HepG2 (cell line): ENCODE data around the gene LLGL2. TPM values are rescaled to one million over a fixed set of nuclear protein-coding genes. Genes with fewer than 3 reads are reported as not detected.
A peak's percentile ranks its signal among the peaks of the same experiment; 100 is the strongest.

Experiments
- HNF1B ChIP-seq: sonication (generic); formaldehyde crosslinking; IDR thresholded peaks from 2 replicates; pipeline ENCODE4 v1.5.1; 2020; ENCODE audit warnings: mild to moderate bottlenecking, moderate library complexity, missing genetic modification reagents
- HOXA9 ChIP-seq: sonication (generic); formaldehyde crosslinking; IDR thresholded peaks from 2 replicates; pipeline ENCODE4 v1.8.1; 2022; ENCODE audit warnings: missing genetic modification reagents, mild to moderate bottlenecking, moderate library complexity, borderline replicate concordance
- MAFF ChIP-seq: IDR thresholded peaks from 2 replicates; pipeline ENCODE4 v1.6.1; 2011; ENCODE audit warnings: low read depth, low read length, improper control_type of control experiment
- NFATC3 ChIP-seq: sonication (generic); formaldehyde crosslinking; IDR thresholded peaks from 2 replicates; pipeline ENCODE4 v1.5.1; 2020; ENCODE audit warnings: mild to moderate bottlenecking, missing genetic modification reagents
- PAF1 ChIP-seq: IDR thresholded peaks from 2 replicates; pipeline ENCODE4 v1.6.1; 2016; ENCODE audit warnings: missing genetic modification reagents, missing compliant biosample characterization
- RFXAP ChIP-seq: sonication (generic); formaldehyde crosslinking; IDR thresholded peaks from 2 replicates; pipeline ENCODE4 v1.4.0; 2020; ENCODE audit warnings: missing genetic modification reagents, borderline replicate concordance
- SUZ12 ChIP-seq: fragments of 150-350 bp; IDR thresholded peaks from 2 replicates; pipeline ENCODE4 v1.6.1; 2014; ENCODE audit warnings: low read depth, low read length
- ZBTB20 ChIP-seq: sonication (generic); formaldehyde crosslinking; IDR thresholded peaks from 2 replicates; pipeline ENCODE4 v1.8.1; 2023; ENCODE audit warnings: missing genetic modification reagents, low read depth, mild to moderate bottlenecking, borderline replicate concordance
- ZFP62 ChIP-seq: sonication (generic); formaldehyde crosslinking; IDR thresholded peaks from 2 replicates; pipeline ENCODE4 v1.4.0; 2020; ENCODE audit warnings: missing genetic modification reagents
- ZHX1 ChIP-seq: sonication (generic); formaldehyde crosslinking; IDR thresholded peaks from 2 replicates; pipeline ENCODE4 v1.8.1; 2022; ENCODE audit warnings: low read depth, mild to moderate bottlenecking, missing genetic modification reagents
- ZNF180 ChIP-seq: sonication (generic); formaldehyde crosslinking; IDR thresholded peaks from 2 replicates; pipeline ENCODE4 v1.4.0; 2020; ENCODE audit warnings: low read depth, missing genetic modification reagents, borderline replicate concordance
- ZNF205 ChIP-seq: IDR thresholded peaks from 2 replicates; pipeline ENCODE4 v1.6.1; 2018; ENCODE audit warnings: missing biosample characterization, missing genetic modification reagents
- ZNF296 ChIP-seq: sonication (generic); formaldehyde crosslinking; conservative IDR thresholded peaks from 2 replicates; pipeline ENCODE4 v1.5.0; 2020; ENCODE audit warnings: mild to moderate bottlenecking, missing genetic modification reagents
- ZNF354B ChIP-seq: sonication (generic); formaldehyde crosslinking; IDR thresholded peaks from 2 replicates; pipeline ENCODE4 v1.8.0; 2022; ENCODE audit warnings: mild to moderate bottlenecking, missing genetic modification reagents
- ZNF430 ChIP-seq: sonication (generic); formaldehyde crosslinking; IDR thresholded peaks from 2 replicates; pipeline ENCODE4 v1.9.0; 2021; ENCODE audit warnings: mild to moderate bottlenecking, missing genetic modification reagents
- ZNF510 ChIP-seq: sonication (generic); formaldehyde crosslinking; IDR thresholded peaks from 2 replicates; pipeline ENCODE4 v1.4.0; 2020; ENCODE audit warnings: low read depth, mild to moderate bottlenecking, missing genetic modification reagents
- ZNF556 ChIP-seq: sonication (generic); formaldehyde crosslinking; IDR thresholded peaks from 2 replicates; pipeline ENCODE4 v1.4.0; 2020; ENCODE audit warnings: mild to moderate bottlenecking, missing genetic modification reagents, borderline replicate concordance
- ZNF652 ChIP-seq: IDR thresholded peaks from 2 replicates; pipeline ENCODE4 v1.6.1; 2016; ENCODE audit warnings: low read depth, borderline replicate concordance
- ZNF790 ChIP-seq: sonication (generic); formaldehyde crosslinking; IDR thresholded peaks from 2 replicates; pipeline ENCODE4 v1.8.0; 2022; ENCODE audit warnings: missing genetic modification reagents, mild to moderate bottlenecking, borderline replicate concordance
- polyA plus RNA-seq, 8 experiments: library from polyadenylated mRNA; depleted of rRNA in 3 of 8; stranded (reverse) in 7 of 8; unstranded in 1 of 8; fragments of >200 nt; fragmentation: Illumina TruSeq in 4 of 8; extraction: Trizol in 4 of 8; gene quantifications; 2 replicates each; pipeline versions ENCODE4 v1.2.1 to v1.2.3, GENCODE V29; 2011 to 2016; ENCODE audit warnings: low read depth in 4 of 8, missing spikeins in 1 of 8, mixed read lengths in 1 of 8; ENCODE audit not compliant: insufficient read depth in 1 of 8
- total RNA-seq, 5 experiments: library from RNA; depleted of rRNA; stranded (reverse); fragments of >200 nt; fragmentation: Illumina TruSeq; extraction: Trizol; gene quantifications; 2 replicates each; pipeline ENCODE4 v1.2.3, GENCODE V29; 2016; ENCODE audit warnings: low read depth in 1 of 5
- TF ChIP-seq, protein P1 (sequence below): IDR thresholded peaks from 2 replicates; pipeline ENCODE4 v1.6.1; 2016; ENCODE audit warnings: missing biosample characterization, missing genetic modification reagents, low read depth
- TF ChIP-seq, protein P2 (sequence below): sonication (generic); formaldehyde crosslinking; IDR thresholded peaks from 2 replicates; pipeline ENCODE4 v1.4.0; 2020; ENCODE audit warnings: mild to moderate bottlenecking, missing genetic modification reagents
- TF ChIP-seq, protein P3 (sequence below): sonication (generic); formaldehyde crosslinking; IDR thresholded peaks from 2 replicates; pipeline ENCODE4 v1.4.0; 2020; ENCODE audit warnings: missing genetic modification reagents

Gene LLGL2
- total and polyA plus RNA-seq, 2 of the 13 experiments (the other 11 are each of a cell fraction or from before 2014, with no cell fraction given), result 83.0 to 86.7 TPM

DNA sequence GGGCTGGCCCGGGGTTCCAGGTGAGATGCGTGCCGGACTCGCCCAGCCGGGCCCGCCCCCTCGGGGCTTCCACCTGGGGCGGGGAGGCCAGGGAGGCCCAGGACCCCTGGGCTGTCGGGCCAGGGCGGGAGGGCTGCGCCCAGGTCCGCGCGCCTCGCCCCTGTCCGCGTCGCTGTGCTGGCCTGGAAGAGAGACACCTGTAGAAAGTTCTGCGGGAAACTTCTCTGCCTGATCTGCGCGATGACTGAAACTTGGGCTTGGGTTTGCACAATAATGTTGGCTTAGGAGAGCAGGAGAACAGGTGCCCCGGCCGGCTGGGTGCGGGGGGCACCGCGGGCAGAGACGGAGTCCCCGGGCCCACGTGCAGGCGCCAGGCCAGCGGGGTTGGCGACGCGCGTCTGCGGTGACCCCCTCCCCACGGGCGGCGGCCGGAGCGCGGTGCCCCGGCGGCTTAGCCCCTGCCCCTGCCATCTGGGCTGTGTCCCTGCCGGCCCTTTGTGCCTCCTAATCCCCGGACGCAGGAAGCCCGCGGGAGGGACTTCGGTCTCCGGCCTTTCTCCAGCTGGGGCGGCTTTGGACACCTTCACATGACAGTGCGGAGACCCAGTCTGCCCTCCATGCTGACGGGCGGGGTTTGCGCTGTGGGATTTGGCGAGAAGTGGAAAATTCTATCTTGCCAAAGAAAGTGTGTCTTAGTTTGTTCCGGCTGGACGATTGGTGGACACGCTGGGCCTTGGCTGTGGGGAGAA is 483 bp downstream of the LLGL2 start (continued):
- TF ChIP-seq HNF1B (CRISPR knock-in tag), result peak; percentile 83
- no peak for TF ChIP-seq ZNF510 (CRISPR knock-in tag)
- no peak for TF ChIP-seq PAF1 (CRISPR knock-in tag)
- TF ChIP-seq, protein P1, sequence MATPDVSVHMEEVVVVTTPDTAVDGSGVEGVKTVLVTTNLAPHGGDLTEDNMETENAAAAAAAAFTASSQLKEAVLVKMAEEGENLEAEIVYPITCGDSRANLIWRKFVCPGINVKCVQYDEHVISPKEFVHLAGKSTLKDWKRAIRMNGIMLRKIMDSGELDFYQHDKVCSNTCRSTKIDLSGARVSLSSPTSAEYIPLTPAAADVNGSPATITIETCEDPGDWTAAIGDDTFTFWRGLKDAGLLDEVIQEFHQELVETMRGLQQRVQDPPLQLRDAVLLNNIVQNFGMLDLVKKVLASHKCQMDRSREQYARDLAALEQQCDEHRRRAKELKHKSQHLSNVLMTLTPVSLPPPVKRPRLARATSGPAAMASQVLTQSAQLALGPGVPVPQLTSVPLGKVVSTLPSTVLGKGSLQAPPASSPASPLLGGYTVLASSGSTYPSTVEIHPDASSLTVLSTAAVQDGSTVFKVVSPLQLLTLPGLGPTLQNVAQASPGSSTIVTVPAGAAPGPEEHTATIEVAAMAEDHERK (CRISPR knock-in tag), result no peak
- peak; percentile 55; the same call in 1 of the 2 replicates for TF ChIP-seq RFXAP (CRISPR knock-in tag)
- TF ChIP-seq, protein P2, sequence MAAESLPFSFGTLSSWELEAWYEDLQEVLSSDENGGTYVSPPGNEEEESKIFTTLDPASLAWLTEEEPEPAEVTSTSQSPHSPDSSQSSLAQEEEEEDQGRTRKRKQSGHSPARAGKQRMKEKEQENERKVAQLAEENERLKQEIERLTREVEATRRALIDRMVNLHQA (CRISPR knock-in tag), result no peak
- TF ChIP-seq HOXA9, result 0 out of 2 replicates have a peak, but pooled peaks have one; percentile 36
- no peak for TF ChIP-seq ZNF556 (CRISPR knock-in tag)
- TF ChIP-seq ZHX1, result no peak
- TF ChIP-seq ZBTB20 (CRISPR knock-in tag), result no peak
- TF ChIP-seq ZNF354B (CRISPR knock-in tag), result 0 out of 2 replicates have a peak, but pooled peaks have one; percentile 46
- TF ChIP-seq, protein P3, sequence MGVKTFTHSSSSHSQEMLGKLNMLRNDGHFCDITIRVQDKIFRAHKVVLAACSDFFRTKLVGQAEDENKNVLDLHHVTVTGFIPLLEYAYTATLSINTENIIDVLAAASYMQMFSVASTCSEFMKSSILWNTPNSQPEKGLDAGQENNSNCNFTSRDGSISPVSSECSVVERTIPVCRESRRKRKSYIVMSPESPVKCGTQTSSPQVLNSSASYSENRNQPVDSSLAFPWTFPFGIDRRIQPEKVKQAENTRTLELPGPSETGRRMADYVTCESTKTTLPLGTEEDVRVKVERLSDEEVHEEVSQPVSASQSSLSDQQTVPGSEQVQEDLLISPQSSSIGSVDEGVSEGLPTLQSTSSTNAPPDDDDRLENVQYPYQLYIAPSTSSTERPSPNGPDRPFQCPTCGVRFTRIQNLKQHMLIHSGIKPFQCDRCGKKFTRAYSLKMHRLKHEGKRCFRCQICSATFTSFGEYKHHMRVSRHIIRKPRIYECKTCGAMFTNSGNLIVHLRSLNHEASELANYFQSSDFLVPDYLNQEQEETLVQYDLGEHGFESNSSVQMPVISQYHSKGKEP (CRISPR knock-in tag), result peak; percentile 59; the same call in 1 of the 2 replicates
- no peak for TF ChIP-seq MAFF
- TF ChIP-seq NFATC3, result no peak
- TF ChIP-seq SUZ12, result no peak
- no peak for TF ChIP-seq ZFP62 (CRISPR knock-in tag)
- no peak for TF ChIP-seq ZNF790 (CRISPR knock-in tag)
- no peak for TF ChIP-seq ZNF296
- 0 out of 2 replicates have a peak, but pooled peaks have one; percentile 49 for TF ChIP-seq ZNF205 (CRISPR knock-in tag)
- TF ChIP-seq ZNF652 (CRISPR knock-in tag), result no peak
- no peak for TF ChIP-seq ZNF180 (CRISPR knock-in tag)
- TF ChIP-seq ZNF430 (CRISPR knock-in tag), result peak; percentile 23; the same call in 1 of the 2 replicates
